GM12874 (cell line): Measurements from ENCODE around the gene MAPKAPK3.

Experiments
- TF ChIP-seq, protein P1 (sequence below): IDR thresholded peaks from 2 replicates; pipeline ENCODE4 v1.5.1; 2011; ENCODE audit warnings: low read depth, mild to moderate bottlenecking, control low read depth, low read length, moderate library complexity; ENCODE audit not compliant: insufficient read depth

MAPKAPK3 gene

GRCh38 chr3:50582083-50582482 lies 34.9 kb upstream of the MAPKAPK3 start:
- TF ChIP-seq, protein P1, sequence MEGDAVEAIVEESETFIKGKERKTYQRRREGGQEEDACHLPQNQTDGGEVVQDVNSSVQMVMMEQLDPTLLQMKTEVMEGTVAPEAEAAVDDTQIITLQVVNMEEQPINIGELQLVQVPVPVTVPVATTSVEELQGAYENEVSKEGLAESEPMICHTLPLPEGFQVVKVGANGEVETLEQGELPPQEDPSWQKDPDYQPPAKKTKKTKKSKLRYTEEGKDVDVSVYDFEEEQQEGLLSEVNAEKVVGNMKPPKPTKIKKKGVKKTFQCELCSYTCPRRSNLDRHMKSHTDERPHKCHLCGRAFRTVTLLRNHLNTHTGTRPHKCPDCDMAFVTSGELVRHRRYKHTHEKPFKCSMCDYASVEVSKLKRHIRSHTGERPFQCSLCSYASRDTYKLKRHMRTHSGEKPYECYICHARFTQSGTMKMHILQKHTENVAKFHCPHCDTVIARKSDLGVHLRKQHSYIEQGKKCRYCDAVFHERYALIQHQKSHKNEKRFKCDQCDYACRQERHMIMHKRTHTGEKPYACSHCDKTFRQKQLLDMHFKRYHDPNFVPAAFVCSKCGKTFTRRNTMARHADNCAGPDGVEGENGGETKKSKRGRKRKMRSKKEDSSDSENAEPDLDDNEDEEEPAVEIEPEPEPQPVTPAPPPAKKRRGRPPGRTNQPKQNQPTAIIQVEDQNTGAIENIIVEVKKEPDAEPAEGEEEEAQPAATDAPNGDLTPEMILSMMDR, result no peak

DNA sequence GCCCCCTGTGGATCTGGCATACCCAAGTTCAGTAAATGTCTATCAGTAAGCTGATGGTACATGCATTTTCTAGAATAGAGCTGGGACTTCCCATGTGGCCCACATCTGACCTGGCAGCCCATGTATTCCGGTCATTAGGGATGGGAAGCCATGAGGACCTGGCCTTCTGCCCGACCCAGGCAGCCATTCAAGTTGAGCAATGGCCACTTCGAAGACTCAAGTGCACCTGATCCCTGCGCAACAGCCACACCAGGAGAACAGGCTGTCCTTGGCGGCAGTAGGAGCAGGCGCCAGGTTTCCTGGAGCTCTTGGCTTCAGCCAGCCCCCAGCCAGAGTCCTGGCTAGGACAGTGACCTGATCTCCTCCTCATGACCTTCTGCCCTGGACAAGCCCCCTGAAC lies 33.1 kb upstream of the MAPKAPK3 start:
- TF ChIP-seq, protein P1, result no peak

DNA sequence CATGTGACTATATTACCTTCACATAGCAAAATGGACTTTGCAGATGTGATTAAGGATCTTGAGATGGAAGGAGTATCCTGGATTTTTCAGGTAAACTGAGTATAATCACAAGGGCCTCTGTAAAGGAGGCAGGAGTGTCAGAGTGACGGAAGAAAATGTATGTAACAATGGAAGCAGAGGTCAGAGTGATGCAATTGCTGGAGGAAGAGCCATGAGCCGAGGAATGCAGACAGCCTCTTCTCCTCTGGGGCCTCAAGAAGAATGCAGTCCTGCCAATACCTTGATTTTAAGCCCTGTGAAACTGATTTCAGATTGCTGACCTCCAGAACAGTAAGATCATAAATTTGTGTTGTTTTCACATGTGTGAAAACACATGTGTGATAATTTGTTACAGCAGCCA lies 32.6 kb upstream of the MAPKAPK3 start:
- TF ChIP-seq, protein P1, result no peak

DNA sequence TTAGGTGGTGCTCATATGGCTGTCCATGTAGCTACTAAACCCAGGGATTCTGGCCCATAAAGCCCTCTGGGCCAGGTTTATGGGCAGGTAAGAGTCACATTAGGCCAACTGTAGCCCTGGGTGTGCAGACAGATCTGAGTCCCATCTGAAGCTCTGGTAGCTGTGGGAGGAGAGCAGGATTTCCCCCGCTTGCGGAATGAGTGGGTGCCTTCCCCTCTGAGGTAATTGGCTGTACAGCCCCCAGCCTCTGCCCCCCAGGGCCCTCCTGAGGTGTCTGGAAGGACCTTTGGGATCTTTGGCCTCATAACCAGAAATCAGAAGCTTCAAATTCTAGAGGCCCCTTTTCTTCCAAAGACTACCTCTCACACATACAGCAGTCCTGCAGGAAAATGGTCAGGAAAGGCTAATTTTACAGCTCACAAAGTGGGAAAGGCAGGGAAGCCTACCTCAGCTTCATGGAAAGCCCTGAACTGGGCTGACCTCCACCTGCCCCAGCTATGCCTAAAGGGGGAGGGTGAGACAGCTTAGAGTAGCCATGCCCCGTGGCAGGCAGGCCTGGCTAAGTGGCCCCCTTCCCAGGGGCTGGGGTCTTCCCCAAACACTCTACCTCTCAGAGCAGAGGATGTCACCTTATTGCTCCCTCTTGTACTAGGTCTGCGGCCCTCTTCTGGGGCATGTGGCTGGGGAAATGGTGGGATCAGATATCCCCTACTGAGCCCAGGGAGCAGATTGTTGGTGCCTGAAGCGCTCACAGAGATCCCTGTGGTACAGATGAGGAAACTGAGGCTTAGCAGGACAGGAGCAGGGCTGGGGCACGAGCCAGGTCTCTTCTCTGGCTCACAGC lies 30.8 kb upstream of the MAPKAPK3 start:
- TF ChIP-seq, protein P1, result no peak

- TF ChIP-seq, protein P1, result no peak
These were observed 30.2 kb upstream of the MAPKAPK3 start for GRCh38 chr3:50586763-50587070.

- TF ChIP-seq, protein P1, result no peak
These were observed 29.6 kb upstream of the MAPKAPK3 start for GRCh38 chr3:50587373-50587772.

DNA sequence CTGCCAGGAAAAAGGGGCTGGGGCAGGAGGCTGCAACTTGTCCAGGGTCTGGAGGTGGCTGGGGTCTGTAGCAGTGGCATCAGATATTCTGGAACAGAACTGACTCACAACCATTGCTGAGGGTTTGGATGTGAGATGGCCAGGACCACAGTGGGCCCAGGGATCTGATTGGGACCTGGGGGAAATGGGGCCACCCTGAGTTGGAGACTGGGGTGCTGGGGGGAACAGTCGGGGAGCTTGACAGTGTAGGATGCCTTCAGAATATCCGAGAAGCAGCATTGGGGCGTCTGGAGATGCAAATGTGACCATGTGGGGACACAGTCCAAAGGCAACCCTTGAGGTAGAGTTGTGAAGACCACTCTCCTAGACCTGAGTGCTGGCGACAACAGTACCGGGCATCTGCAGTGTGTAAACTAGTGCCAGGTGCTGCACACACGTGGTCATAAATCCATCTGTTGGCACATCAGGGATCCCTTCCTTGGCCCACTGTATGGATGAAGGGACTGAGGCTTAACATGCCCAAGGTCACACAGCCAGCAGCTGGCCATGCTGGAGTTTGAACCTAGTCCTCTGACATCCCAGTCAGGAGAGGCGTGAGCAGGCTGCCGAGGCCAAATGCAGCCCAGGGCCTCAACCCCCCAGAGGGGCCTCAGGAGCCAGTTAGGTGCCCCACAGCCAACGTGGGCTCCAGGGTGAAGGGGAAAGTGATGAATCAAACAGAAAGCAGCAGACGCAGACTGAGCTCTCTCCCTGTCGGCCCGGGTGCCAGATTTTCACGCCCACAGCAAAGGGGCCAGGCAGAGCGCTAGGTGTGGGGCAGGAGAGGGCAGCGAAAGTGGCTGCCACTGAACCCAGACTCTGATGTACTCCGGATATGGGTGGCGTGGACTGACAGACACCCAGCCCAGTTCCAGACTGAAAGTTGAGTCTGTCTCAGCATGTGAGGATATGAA lies 28.9 kb upstream of the MAPKAPK3 start:
- TF ChIP-seq, protein P1, result no peak
